NCI-H2196 treated with DMSO at 0.1 percent for 48 hours (cell line): ENCODE results near the gene PHTF2.
"Not testable (repeated sequence)": the region's sequence is repeated elsewhere in the genome, so short reads cannot be mapped to it uniquely, and the experiment has no call there.

Source experiments
- DNase-seq: peaks from one replicate; lab custom pipeline; 2025; ENCODE audit not compliant: unreplicated experiment; lab: John Stamatoyannopoulos, UW

The PHTF2 gene

GRCh38 chr7:77798394-77799077 lies at the start of gene PHTF2, which contains the start of gene TMEM60:
TSS of gene PHTF2 (plus strand) at chr7:77798773.
TSS of gene TMEM60 (minus strand) at chr7:77798434. CDS start at chr7:77794373, 4,061 bp downstream.
- peak; percentile 99 for DNase-seq

- no peak for DNase-seq
These were observed 46.6 kb upstream of the PHTF2 start for GRCh38 chr7:77752016-77752415.

- no peak for DNase-seq
These were observed 45.4 kb upstream of the PHTF2 start for GRCh38 chr7:77753173-77753572.

GRCh38 chr7:77757589-77757988 lies 41.0 kb upstream of the PHTF2 start:
- DNase-seq, result no peak

GRCh38 chr7:77759294-77759889 lies 39.2 kb upstream of the PHTF2 start:
- peak; percentile 8 for DNase-seq

GRCh38 chr7:77760809-77761453 lies 37.6 kb upstream of the PHTF2 start:
- no peak for DNase-seq

GRCh38 chr7:77765481-77765880 lies 33.1 kb upstream of the PHTF2 start:
- no peak for DNase-seq

- DNase-seq, result no peak
These were observed 32.4 kb upstream of the PHTF2 start for GRCh38 chr7:77765906-77766800.

GRCh38 chr7:77766801-77767605 lies 31.6 kb upstream of the PHTF2 start:
- no peak for DNase-seq

- no peak for DNase-seq
These were observed 28.3 kb upstream of the PHTF2 start for GRCh38 chr7:77770316-77770715.

GRCh38 chr7:77771901-77772300 lies 26.7 kb upstream of the PHTF2 start:
- no peak for DNase-seq

- no peak for DNase-seq
These were observed 20.0 kb upstream of the PHTF2 start for GRCh38 chr7:77778535-77778934.

GRCh38 chr7:77782383-77782782 lies 16.2 kb upstream of the PHTF2 start:
- DNase-seq, result no peak

- DNase-seq, result no peak
These were observed 15.5 kb upstream of the PHTF2 start for GRCh38 chr7:77783111-77783510.

GRCh38 chr7:77783545-77783944 lies 15.0 kb upstream of the PHTF2 start:
- no peak for DNase-seq

GRCh38 chr7:77784426-77784825 lies 14.1 kb upstream of the PHTF2 start:
- not testable (repeated sequence) for DNase-seq

GRCh38 chr7:77786018-77786417 lies 12.6 kb upstream of the PHTF2 start:
- no peak for DNase-seq

- DNase-seq, result no peak
These were observed 11.8 kb upstream of the PHTF2 start for GRCh38 chr7:77786741-77787140.

- no peak for DNase-seq
These were observed 10.2 kb upstream of the PHTF2 start for GRCh38 chr7:77788327-77788902.

GRCh38 chr7:77791336-77791735 lies 7.2 kb upstream of the PHTF2 start:
- peak; percentile 49 for DNase-seq
